GM19099 (cell line): ENCODE measurements around the gene NEGR1.

Experiments used
- POLR2A ChIP-seq: IDR thresholded peaks from 3 replicates; pipeline ENCODE4 v1.6.1; 2011; ENCODE audit warnings: low read depth; ENCODE audit not compliant: insufficient read length; ENCODE audit errors: extremely low read depth

Gene NEGR1

DNA sequence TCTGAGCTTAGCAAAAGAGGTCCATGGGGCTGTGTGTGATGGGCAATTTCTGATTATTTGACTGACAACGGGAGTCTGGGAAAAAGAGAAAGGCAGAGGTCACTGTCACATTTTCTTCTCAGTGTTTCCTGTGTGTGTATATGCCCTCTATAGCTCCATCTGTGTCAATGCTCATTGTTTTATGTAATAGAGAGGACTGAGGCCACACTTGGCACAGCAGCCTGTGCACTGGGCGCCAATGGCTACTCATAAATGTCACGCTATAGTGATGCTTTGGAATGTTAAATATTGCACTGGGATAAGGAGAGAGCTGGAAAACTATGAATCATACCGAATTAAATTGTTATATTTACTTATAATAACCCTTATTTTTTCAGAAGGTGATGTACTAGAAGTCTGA lies 365.4 kb downstream of the NEGR1 start:
- TF ChIP-seq POLR2A, result no peak

DNA sequence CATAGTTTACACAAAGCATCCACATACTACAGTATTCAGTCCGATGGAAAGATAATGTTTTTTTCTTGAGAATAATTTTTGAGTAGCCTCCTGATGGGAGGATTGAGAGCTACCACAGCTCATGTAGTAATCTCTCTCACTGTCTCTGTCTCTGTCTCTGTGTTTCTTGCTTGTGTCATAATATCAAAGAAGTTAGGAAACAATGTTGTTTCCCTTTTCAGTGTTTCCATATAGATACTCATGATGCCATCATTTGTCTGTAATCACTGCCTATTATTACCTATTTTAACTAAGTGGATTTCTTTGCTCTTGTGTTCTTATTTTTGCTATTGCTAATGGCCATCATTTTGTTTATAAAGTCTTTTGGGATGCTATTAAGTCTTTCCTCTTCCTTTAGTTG lies 367.7 kb downstream of the NEGR1 start:
- TF ChIP-seq POLR2A, result no peak

DNA sequence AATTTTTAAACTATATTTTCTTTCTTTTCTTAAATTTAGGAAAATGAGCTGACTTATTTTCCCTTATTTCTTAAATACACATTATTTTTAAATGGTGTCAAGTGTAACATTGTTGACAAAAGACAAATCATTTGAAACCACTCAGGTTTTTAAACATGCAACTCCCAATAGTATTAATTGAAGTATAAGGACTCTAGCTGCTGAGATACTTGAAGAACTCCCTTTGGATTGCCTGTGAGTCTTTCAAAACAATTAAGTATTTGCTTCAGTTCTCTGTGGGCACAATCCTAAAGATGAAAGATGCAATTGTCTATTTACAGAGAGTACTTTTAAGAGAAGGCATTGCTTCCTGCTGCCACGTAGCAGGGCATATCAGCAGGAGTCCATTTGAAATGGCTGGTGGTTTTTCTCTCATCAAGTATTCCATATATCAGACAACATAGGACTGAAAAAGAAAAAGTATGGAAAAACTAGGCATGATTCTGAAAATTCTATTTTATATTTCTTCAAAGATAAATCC lies 373.4 kb downstream of the NEGR1 start:
- TF ChIP-seq POLR2A, result no peak

DNA sequence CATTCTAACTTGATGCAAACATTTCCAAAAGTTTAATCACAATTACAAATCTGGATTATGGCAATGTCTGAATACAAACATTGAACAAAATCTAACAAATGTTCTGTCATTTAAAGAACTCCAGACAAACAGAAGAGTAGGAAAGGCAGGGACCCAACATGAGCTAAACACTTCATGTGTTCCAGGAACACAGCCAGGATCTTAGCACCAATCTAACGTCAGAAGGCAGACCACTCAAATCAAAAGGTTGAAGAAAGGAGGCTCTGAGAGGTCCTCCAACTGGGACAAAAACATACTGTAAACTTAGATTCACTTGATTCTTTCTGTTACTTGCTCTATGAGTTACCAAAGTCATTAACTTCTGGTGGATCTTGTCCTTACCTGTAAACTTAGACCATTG lies 374.0 kb downstream of the NEGR1 start:
- no peak for TF ChIP-seq POLR2A

DNA sequence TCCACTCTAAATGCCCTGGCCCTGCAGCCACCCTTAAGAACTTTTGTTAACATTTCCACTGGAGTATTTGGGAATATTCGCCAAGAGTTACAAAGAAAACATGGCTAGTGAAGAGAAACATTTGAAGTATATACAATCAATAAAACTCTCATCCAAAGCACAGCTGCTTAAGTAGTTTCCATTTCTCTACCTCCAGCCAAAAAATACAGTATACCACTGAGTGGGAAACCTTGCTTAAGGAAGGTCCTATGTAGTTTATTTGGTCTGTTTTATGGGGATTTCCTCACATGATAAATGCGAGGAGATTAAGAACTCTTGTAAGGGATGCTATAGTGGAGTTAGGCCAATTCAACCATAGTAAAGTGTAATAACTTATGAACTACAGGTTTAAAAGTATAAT lies 382.5 kb downstream of the NEGR1 start:
- TF ChIP-seq POLR2A, result no peak

DNA sequence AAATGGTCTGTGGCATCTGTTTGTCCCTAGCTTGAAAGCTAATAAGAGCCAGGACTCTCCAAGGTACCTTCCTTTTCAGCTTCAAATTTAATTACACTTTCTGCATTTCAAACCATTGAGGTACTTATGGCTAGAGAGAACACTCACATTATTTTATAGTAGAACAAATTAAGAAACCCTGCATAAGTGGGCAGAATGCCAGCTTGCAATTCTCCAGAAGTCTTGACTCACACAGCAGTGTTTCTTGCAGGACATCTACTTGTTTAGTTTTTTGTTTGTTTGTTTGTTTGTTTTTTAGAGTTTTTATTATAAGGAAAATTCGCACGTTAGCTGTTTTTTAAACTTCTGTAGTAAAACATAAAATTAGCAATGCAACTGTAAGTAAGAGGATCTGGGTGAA lies 397.2 kb downstream of the NEGR1 start:
- TF ChIP-seq POLR2A, result no peak

DNA sequence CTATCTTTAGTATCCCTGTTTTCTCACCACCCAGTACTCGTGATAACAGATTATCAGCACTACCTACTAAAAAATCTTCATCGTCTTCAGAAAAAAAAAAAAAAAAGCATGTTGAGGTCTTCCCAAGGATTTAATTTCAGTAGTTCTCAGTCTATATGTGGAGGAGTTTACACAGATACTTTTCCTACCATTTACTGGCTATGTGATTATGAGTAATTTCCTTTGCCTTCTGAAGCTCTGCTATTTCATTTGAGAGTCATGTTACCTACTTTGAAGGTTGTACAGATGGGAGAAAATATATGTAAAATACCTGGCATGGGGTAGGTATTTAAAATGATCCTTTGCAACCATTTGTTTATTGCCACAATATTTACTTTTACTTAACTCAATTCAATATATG lies 399.7 kb downstream of the NEGR1 start:
- TF ChIP-seq POLR2A, result no peak

DNA sequence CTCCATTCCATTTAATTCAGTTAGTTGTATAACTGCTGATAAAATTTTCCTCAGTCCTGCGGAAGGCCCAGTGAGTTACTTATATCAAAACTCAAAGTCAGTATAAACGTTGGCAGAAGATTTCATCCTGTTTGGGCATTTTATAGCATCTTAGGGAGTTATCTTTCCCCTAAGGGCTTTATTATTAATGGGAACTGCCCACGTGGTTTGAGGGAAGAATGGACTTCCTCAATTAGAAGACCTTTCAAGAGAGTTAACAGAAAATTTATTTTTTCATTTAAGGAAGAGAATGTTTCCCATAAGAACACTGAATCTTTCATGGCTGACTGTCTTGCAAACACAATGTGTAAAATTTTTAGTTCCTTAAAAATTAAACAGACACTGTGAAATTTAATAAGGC lies 400.1 kb downstream of the NEGR1 start:
- TF ChIP-seq POLR2A, result no peak

DNA sequence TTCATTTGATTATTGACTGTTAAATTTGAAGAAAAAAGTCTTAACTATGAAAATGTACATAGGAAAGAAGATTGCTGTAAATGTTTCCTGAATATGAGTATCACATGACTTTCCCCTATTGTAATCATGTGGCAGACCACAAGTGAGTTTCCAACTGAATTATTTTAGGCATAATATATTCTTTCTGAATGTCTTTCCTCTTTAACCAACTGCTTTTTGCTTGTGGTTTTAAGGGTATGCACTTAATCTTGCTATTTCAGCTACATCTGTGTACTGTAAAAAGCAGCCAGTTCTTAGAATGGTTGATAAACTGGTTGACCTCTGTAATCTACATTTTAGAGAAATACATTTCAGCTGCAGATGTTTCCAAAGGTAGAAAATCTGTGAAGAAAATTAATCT lies 400.7 kb downstream of the NEGR1 start:
- no peak for TF ChIP-seq POLR2A

DNA sequence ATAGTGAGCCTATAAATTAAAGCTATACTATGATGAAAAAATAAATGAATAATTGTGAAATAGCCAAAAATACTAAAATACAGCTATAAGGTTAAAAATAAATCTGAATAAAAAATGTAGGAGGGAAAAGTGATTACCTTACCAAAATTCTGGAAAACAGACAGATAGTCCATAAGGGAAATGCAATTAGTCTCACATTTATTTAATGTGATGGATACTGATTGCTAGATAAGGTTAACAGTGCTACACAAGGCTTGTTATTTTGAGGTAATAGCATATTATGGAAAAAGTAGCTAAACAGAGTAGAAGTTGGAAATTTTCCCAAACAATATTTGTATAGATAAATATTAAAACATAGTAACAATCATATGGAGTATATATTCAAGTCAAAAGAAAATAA lies 413.0 kb downstream of the NEGR1 start:
- TF ChIP-seq POLR2A, result no peak

DNA sequence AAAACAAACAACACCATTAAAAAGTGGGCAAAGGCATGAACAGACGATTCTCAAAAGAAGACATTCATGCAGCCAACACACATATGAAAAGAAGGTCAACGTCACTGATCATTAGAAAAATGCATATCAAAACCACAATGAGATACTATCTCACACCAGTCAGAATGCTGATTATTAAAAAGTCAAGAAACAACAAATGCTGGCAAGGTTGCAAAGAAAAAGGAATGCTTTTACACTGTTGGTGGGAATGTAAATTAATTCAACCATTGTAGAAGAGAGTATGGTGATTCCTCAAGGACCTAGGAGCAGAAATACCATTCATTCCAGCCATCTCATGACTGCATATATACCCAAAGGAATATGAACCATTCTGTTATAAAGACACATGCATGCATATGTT lies 419.6 kb downstream of the NEGR1 start:
- no peak for TF ChIP-seq POLR2A

DNA sequence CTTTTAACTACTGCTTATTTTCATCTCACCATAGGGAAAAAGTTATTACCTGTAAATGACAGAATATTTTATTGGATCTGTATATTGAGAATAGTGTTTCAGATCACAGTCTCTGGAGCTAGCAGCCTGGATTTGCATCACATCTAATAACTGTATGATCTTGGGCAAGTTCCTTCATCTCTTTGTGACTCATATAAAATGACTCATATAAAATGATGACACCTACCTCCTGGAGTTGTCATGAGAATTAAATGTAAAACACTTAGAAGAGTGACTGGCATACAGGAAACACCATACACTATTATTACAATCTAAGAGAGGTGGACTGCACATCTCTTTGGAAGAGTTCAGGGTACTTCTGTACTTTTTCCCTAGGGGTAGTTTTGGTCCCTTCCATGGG lies 421.3 kb downstream of the NEGR1 start:
- TF ChIP-seq POLR2A, result no peak

DNA sequence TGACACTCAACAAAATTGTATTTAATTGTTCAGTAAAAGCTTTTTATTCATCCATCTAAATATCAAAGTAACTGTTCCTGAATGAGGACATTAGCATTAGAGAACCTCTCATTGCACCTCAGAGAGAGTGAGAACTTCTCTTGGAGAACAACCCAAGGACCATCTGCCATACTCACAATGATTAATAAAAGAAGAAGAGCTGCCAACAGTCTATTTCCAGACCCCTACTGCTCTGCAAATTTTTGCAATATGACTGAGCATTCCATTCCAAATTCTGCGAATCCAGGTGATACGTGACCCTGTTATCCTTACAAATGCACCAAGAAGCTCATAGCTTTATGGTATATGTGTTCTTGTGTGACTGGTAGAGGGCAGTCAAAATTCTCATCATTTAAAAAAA lies 422.5 kb downstream of the NEGR1 start:
- no peak for TF ChIP-seq POLR2A

DNA sequence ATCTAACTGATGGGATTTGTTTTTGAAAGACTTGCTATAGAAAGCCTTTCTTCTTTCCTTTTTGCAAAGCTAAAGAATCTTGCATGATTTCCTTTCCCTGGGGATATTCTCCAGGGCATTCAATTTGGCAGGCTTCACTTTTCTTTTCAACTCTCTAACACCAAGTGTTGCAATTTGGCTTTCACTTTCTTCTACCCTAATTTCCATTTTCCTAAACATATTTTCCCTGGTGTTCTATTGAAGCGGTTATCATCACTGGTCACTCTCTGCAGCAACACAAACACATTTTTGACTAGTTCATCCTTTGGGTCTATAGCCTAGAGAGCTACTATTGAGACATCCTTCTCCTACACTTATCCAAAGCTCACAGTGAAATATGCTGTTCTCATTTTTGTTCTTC lies 424.5 kb downstream of the NEGR1 start:
- no peak for TF ChIP-seq POLR2A

DNA sequence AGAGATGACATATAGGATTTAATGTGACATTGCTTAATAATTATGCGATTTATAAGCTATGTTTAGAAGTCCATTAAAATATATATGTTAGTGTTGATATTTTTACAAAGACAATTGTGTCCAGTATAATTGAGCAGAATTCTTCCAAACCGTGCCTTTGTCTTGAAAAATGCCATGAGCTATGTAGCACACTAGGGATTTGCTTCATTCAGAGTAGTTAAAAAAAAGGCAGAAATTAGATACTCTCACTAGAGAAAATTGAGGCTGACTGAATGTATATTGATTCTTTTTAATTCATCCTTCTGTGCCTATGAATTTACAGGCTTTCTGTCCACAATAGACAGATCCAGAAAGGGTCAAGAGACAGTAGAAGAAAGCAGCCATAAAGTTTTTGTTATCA lies 429.0 kb downstream of the NEGR1 start:
- TF ChIP-seq POLR2A, result no peak

DNA sequence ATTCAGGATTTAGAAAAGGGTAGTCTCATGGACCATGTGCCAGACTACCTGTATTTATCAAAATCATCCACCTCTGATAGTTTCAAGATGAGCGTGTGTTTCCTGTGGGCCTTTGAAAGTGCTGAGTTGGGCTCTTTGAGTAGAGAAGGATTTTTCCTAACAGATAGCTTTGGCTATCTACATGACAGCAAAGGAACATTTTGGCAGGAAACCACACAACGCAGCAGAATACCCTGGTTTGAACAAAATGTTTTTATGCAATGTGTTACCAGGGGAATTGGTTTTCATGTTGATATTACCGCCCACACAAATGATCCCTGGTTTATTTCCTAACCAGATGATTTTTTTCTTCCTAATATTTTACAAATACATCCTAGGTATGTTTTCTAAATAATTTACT lies 431.4 kb downstream of the NEGR1 start:
- no peak for TF ChIP-seq POLR2A

DNA sequence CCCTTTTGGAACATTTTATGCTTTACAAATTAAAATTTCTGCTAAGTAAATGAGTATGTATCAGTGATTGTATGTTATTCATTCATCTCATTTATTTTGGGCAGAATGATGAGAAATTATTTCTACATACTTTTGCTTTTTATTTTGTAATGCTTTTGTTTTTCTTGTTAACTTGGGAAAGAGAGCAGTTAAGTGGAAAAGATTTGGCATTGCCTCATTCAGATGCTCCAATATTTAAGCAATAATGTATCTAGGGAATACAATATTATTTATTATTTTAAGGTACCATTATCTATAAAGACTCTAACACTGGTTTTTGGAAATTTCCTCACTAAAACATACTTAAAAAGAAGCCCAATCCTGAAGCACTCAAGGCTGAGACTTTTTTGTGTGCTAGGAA lies 431.8 kb downstream of the NEGR1 start:
- TF ChIP-seq POLR2A, result no peak

DNA sequence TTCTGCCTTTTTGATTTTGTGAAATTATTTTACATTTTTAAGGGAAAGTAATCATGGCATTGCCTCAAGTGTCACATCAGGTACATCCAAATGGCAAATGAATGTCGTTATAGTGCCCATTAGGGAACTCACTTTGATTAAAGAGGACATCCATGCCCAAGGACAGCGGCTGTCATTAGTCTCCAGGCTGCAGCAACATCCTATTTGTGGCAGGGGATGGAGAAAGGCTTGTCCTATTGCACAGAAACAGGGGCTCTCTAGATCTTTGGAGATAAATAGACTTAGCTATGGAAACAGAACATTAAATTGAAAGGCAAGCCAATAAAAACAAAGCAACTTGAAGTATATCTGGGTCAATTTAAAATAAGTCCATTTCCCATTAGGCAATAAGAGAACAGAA lies 439.3 kb downstream of the NEGR1 start:
- TF ChIP-seq POLR2A, result no peak
